COLO829 (cell line): ENCODE data around the gene MATN4.
A peak's percentile ranks its signal among the peaks of the same experiment; 100 is the strongest.

Source experiments
- DNase-seq: peaks from one replicate; pipeline ENCODE4 v3.0.0; 2012; ENCODE audit warnings: low spot score

The MATN4 gene

GRCh38 chr20:45290677-45291355 lies 17.3 kb downstream of the MATN4 start:
- peak; percentile 91 for DNase-seq

GRCh38 chr20:45289942-45290676 lies 18.0 kb downstream of the MATN4 start:
- no peak for DNase-seq

- no peak for DNase-seq
These were observed 19.2 kb downstream of the MATN4 start for GRCh38 chr20:45288860-45289259.

- DNase-seq = no peak
These were observed 19.7 kb downstream of the MATN4 start for GRCh38 chr20:45288376-45288775.

- no peak for DNase-seq
These were observed 24.5 kb downstream of the MATN4 start for GRCh38 chr20:45283551-45284057.

- DNase-seq = no peak
These were observed 25.2 kb downstream of the MATN4 start for GRCh38 chr20:45282700-45283550.

GRCh38 chr20:45279992-45280391 lies 28.1 kb downstream of the MATN4 start:
- no peak for DNase-seq

GRCh38 chr20:45275338-45275737 lies 32.8 kb downstream of the MATN4 start:
- DNase-seq = no peak

- DNase-seq = no peak
These were observed 38.3 kb downstream of the MATN4 start for GRCh38 chr20:45269754-45270270.

GRCh38 chr20:45269056-45269455 lies 39.0 kb downstream of the MATN4 start:
- no peak for DNase-seq

GRCh38 chr20:45268531-45268930 lies 39.6 kb downstream of the MATN4 start:
- DNase-seq = no peak

GRCh38 chr20:45266977-45267376 lies 41.1 kb downstream of the MATN4 start:
- no peak for DNase-seq

- no peak for DNase-seq
These were observed 44.4 kb downstream of the MATN4 start for GRCh38 chr20:45263556-45264266.

- no peak for DNase-seq
These were observed 49.4 kb downstream of the MATN4 start for GRCh38 chr20:45258664-45259063.

GRCh38 chr20:45258259-45258658 lies 49.8 kb downstream of the MATN4 start:
- no peak for DNase-seq

GRCh38 chr20:45257711-45258110 lies 50.4 kb downstream of the MATN4 start:
- DNase-seq = no peak

- no peak for DNase-seq
These were observed 50.9 kb downstream of the MATN4 start for GRCh38 chr20:45257161-45257560.

GRCh38 chr20:45254383-45255262 lies 53.5 kb downstream of the MATN4 start, which contains the start of gene SLPI:
Gene SLPI (minus strand): TSS chr20:45254564. CDS start chr20:45254543, 21 bp downstream.
- no peak for DNase-seq

- no peak for DNase-seq
These were observed 54.8 kb downstream of the MATN4 start for GRCh38 chr20:45253261-45253660.

GRCh38 chr20:45251884-45252560 lies 56.1 kb downstream of the MATN4 start:
- no peak for DNase-seq
